WTC11 (cell line): ENCODE data around the gene ANKRD49. TPM values are rescaled to one million over a fixed set of nuclear protein-coding genes. Genes with fewer than 3 reads are reported as not detected.
A peak's percentile ranks its signal among the peaks of the same experiment; 100 is the strongest.

Experiments used
- ATAC-seq: fragments of 200-7000 bp; cut with Tn5 transposase; 2 replicates; pipeline ENCODE4 v1.10.0; 2021; ENCODE audit warnings: mild to moderate bottlenecking, moderate library complexity
- CTCF ChIA-PET: fragments of 300-600 bp; sonication (Branson Sonifier 250); formaldehyde crosslinking; loops from one replicate; lab custom pipeline; 2021; ENCODE audit warnings: antibody characterized with exemption; lab: Charles Lee
- POLR2A ChIA-PET: fragments of 350-600 bp; sonication (Branson Sonifier 250); formaldehyde crosslinking; loops from one replicate; lab custom pipeline; 2021; ENCODE audit warnings: antibody characterized with exemption; lab: Charles Lee
- DNase-seq: peaks from one replicate; pipeline ENCODE4 v3.0.0; 2021; ENCODE audit warnings: low spot score
- H3K27ac Mint-ChIP-seq: 2 replicates; pipeline ENCODE4 v1.8.0; 2021; ENCODE audit warnings: mixed read lengths
- H3K27me3 Mint-ChIP-seq: 2 replicates; pipeline ENCODE4 v1.8.0; 2021; ENCODE audit warnings: low read depth, mild to moderate bottlenecking, moderate library complexity, mixed read lengths
- H3K36me3 Mint-ChIP-seq: 2 replicates; pipeline ENCODE4 v1.8.0; 2021; ENCODE audit warnings: mixed read lengths
- H3K4me1 Mint-ChIP-seq: 2 replicates; pipeline ENCODE4 v1.8.0; 2022; ENCODE audit warnings: mixed read lengths
- H3K4me3 Mint-ChIP-seq: 2 replicates; pipeline ENCODE4 v1.8.0; 2021; ENCODE audit warnings: mild to moderate bottlenecking, moderate library complexity, mixed read lengths
- H3K9me3 Mint-ChIP-seq: 2 replicates; pipeline ENCODE4 v1.8.0; 2021; ENCODE audit warnings: mixed read lengths
- AR ChIP-seq: fragments of 250-450 bp; sonication (Bioruptor Pico); IDR thresholded peaks from 2 replicates; pipeline ENCODE4 v1.9.0; 2021; ENCODE audit warnings: mild to moderate bottlenecking
- CREB1 ChIP-seq: sonication (generic); formaldehyde crosslinking; IDR thresholded peaks from 2 replicates; pipeline ENCODE4 v1.8.0; 2023; ENCODE audit warnings: mild to moderate bottlenecking, missing genetic modification reagents
- CTCF ChIP-seq: fragments of 200-600 bp; IDR thresholded peaks from 2 replicates; pipeline ENCODE4 v1.8.0; 2022; ENCODE audit warnings: antibody characterized with exemption
- FOXP1 ChIP-seq: sonication (generic); formaldehyde crosslinking; IDR thresholded peaks from 2 replicates; pipeline ENCODE4 v1.8.0; 2022; ENCODE audit warnings: missing genetic modification reagents, mild to moderate bottlenecking, moderate library complexity, borderline replicate concordance
- GRHL2 ChIP-seq: fragments of 250-450 bp; sonication (Bioruptor Pico); IDR thresholded peaks from 2 replicates; pipeline ENCODE4 v1.8.0; 2022; ENCODE audit warnings: mild to moderate bottlenecking, moderate library complexity; ENCODE audit not compliant: insufficient replicate concordance, severe bottlenecking
- GTF2I ChIP-seq: fragments of 250-450 bp; sonication (Bioruptor Pico); conservative IDR thresholded peaks from 2 replicates; pipeline ENCODE4 v1.4.0; 2021; ENCODE audit warnings: mild to moderate bottlenecking
- HMGA2 ChIP-seq: fragments of 250-450 bp; sonication (Bioruptor Pico); IDR thresholded peaks from 2 replicates; pipeline ENCODE4 v1.4.0; 2021; ENCODE audit warnings: mild to moderate bottlenecking, moderate library complexity
- KAT7 ChIP-seq: sonication (generic); formaldehyde crosslinking; IDR thresholded peaks from 2 replicates; pipeline ENCODE4 v1.8.1; 2023; ENCODE audit warnings: missing genetic modification reagents, mild to moderate bottlenecking, borderline replicate concordance
- MAX ChIP-seq: sonication (generic); formaldehyde crosslinking; IDR thresholded peaks from 2 replicates; pipeline ENCODE4 v1.8.0; 2022; ENCODE audit warnings: mild to moderate bottlenecking, missing genetic modification reagents
- TEAD1 ChIP-seq: sonication (generic); formaldehyde crosslinking; IDR thresholded peaks from 2 replicates; pipeline ENCODE4 v1.8.0; 2022; ENCODE audit warnings: mild to moderate bottlenecking, missing genetic modification reagents
- TP53 ChIP-seq: sonication (generic); formaldehyde crosslinking; IDR thresholded peaks from 2 replicates; pipeline ENCODE4 v1.8.1; 2023; ENCODE audit warnings: mild to moderate bottlenecking, missing genetic modification reagents
- ZNF121 ChIP-seq: sonication (generic); formaldehyde crosslinking; IDR thresholded peaks from 2 replicates; pipeline ENCODE4 v1.8.0; 2023; ENCODE audit warnings: missing genetic modification reagents
- ZNF317 ChIP-seq: sonication (generic); formaldehyde crosslinking; IDR thresholded peaks from 2 replicates; pipeline ENCODE4 v1.8.1; 2023; ENCODE audit warnings: low read depth, mild to moderate bottlenecking, moderate library complexity, missing genetic modification reagents, borderline replicate concordance
- ZNF423 ChIP-seq: fragments of 250-450 bp; sonication (Bioruptor Pico); IDR thresholded peaks from 2 replicates; pipeline ENCODE4 v2.1.2; 2022; ENCODE audit warnings: mild to moderate bottlenecking, moderate library complexity
- ZNF671 ChIP-seq: fragments of 250-450 bp; sonication (Bioruptor Pico); IDR thresholded peaks from 2 replicates; pipeline ENCODE4 v1.8.0; 2021; ENCODE audit warnings: mild to moderate bottlenecking
- total RNA-seq: library from RNA; stranded (reverse); gene quantifications from 3 replicates; pipeline ENCODE4 v1.2.3, GENCODE V29; 2021
- TF ChIP-seq, protein P1 (sequence below): sonication (generic); formaldehyde crosslinking; IDR thresholded peaks from 2 replicates; pipeline ENCODE4 v1.8.1; 2022; ENCODE audit warnings: low read depth, missing genetic modification reagents, borderline replicate concordance
- TF ChIP-seq, protein P2 (sequence below): fragments of 250-450 bp; sonication (Bioruptor Pico); IDR thresholded peaks from 2 replicates; pipeline ENCODE4 v1.9.0; 2021; ENCODE audit warnings: mild to moderate bottlenecking, borderline replicate concordance

Gene ANKRD49
- total RNA-seq, 1 experiment from 2014 or later: 9.5 TPM

DNA sequence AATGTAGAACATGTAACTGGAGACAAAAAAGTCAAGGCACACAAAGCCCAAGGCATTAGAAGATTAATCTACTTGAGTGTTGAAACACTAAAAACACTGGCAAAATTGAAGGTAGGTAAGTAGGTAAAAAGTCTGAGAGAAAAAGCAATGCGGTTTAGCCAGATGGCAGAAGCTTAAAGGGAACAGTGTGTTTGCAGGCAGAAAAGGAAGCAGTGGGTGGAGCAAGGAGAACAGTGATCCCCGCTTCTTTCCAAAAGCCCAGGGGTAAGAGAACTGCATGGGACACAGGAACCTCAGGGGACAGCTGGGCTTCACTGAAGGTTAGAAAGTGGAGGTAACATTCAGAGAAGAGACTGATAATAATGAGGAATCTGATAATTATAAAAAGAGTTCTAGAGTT lies 16.2 kb upstream of the ANKRD49 start:
- POLR2A ChIA-PET: interaction anchor here (0.6 kb wide), 1 partner anchor 31 kb away, joined by 4 read pairs; no protein-coding TSS in a partner anchor
- Mint-ChIP-seq H3K36me3 (peaks cover 15% of the 10 kb centered on the region), H3K9me3 (no peaks in the 10 kb centered on the region), H3K4me3 (no peak overlapping the region), H3K27me3 (no peaks in the 10 kb centered on the region), H3K27ac (peak overlapping the region; percentile 20; the same call in 1 of the 2 replicates), H3K4me1 (peaks cover 22% of the 10 kb centered on the region)
- CTCF ChIA-PET: interaction anchor here (0.8 to 1.4 kb wide), 2 partner anchors 27 to 582 kb away, joined by 4 to 7 read pairs; no protein-coding TSS in a partner anchor
- TF ChIP-seq MAX (CRISPR knock-in tag) (no peak), HMGA2 (CRISPR knock-in tag) (no peak), ZNF671 (CRISPR knock-in tag) (no peak), TP53 (CRISPR knock-in tag) (no peak), CREB1 (CRISPR knock-in tag) (no peak), ZNF121 (CRISPR knock-in tag) (no peak), TEAD1 (CRISPR knock-in tag) (no peak), FOXP1 (no peak), GTF2I (CRISPR knock-in tag) (no peak), KAT7 (CRISPR knock-in tag) (no peak), CTCF (no peak), GRHL2 (CRISPR knock-in tag) (no peak)
- TF ChIP-seq, protein P1, sequence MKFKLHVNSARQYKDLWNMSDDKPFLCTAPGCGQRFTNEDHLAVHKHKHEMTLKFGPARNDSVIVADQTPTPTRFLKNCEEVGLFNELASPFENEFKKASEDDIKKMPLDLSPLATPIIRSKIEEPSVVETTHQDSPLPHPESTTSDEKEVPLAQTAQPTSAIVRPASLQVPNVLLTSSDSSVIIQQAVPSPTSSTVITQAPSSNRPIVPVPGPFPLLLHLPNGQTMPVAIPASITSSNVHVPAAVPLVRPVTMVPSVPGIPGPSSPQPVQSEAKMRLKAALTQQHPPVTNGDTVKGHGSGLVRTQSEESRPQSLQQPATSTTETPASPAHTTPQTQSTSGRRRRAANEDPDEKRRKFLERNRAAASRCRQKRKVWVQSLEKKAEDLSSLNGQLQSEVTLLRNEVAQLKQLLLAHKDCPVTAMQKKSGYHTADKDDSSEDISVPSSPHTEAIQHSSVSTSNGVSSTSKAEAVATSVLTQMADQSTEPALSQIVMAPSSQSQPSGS: no peak
- ATAC-seq (peak; percentile 66), DNase-seq (no peak)

DNA sequence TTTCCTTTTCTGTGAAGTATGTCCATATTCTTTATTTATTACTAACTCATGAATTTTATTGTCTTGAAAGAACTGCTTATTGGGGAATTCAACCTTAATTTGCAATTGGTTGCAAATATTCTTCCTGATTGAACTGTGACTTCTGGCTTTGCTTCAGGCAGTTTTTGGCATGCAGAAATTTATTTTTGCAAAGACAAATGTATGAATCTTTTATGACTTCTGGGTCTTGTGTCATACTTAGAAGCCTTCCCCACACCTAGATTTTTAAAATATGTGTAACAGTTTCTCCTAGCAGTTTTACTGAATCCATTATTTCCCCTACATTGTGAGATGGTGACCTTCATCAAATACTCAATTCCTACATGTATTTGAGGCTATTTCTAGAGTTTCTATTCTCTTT lies 12.4 kb upstream of the ANKRD49 start:
- DNase-seq: no peak
- H3K9me3 Mint-ChIP-seq: no peaks in the 10 kb centered on the region
- H3K27ac Mint-ChIP-seq: no peak overlapping the region
- ChIA-PET POLR2A (no interaction called here), CTCF (no interaction called here)
- H3K36me3 Mint-ChIP-seq: peaks cover 30% of the 10 kb centered on the region
- H3K4me3 Mint-ChIP-seq: no peak overlapping the region
- no peaks in the 10 kb centered on the region for H3K27me3 Mint-ChIP-seq
- ATAC-seq: no peak
- no peaks in the 10 kb centered on the region for H3K4me1 Mint-ChIP-seq
- TF ChIP-seq ZNF423 (CRISPR knock-in tag): no peak
- TF ChIP-seq GTF2I (CRISPR knock-in tag): no peak
- no peak for TF ChIP-seq AR (CRISPR knock-in tag)
- TF ChIP-seq, protein P2, sequence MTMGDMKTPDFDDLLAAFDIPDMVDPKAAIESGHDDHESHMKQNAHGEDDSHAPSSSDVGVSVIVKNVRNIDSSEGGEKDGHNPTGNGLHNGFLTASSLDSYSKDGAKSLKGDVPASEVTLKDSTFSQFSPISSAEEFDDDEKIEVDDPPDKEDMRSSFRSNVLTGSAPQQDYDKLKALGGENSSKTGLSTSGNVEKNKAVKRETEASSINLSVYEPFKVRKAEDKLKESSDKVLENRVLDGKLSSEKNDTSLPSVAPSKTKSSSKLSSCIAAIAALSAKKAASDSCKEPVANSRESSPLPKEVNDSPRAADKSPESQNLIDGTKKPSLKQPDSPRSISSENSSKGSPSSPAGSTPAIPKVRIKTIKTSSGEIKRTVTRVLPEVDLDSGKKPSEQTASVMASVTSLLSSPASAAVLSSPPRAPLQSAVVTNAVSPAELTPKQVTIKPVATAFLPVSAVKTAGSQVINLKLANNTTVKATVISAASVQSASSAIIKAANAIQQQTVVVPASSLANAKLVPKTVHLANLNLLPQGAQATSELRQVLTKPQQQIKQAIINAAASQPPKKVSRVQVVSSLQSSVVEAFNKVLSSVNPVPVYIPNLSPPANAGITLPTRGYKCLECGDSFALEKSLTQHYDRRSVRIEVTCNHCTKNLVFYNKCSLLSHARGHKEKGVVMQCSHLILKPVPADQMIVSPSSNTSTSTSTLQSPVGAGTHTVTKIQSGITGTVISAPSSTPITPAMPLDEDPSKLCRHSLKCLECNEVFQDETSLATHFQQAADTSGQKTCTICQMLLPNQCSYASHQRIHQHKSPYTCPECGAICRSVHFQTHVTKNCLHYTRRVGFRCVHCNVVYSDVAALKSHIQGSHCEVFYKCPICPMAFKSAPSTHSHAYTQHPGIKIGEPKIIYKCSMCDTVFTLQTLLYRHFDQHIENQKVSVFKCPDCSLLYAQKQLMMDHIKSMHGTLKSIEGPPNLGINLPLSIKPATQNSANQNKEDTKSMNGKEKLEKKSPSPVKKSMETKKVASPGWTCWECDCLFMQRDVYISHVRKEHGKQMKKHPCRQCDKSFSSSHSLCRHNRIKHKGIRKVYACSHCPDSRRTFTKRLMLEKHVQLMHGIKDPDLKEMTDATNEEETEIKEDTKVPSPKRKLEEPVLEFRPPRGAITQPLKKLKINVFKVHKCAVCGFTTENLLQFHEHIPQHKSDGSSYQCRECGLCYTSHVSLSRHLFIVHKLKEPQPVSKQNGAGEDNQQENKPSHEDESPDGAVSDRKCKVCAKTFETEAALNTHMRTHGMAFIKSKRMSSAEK (CRISPR knock-in tag): no peak
- no peak for TF ChIP-seq ZNF317 (CRISPR knock-in tag)
- no peak for TF ChIP-seq MAX (CRISPR knock-in tag)
